Fibroblast of lung (primary cell): ENCODE data around the gene ABCC11.

ENCODE experiments used
- EZH2 ChIP-seq: IDR thresholded peaks from 2 replicates; pipeline ENCODE4 v1.5.1; 2012; ENCODE audit warnings: low read length, control low read depth, mild to moderate bottlenecking; ENCODE audit errors: missing control alignments
- TF ChIP-seq, protein P1 (sequence below), 2 donors: IDR thresholded peaks in 1 of 2; conservative IDR thresholded peaks in 1 of 2; 1 replicate in 1 of 2; 2 replicates in 1 of 2; pipeline ENCODE4 v1.5.1; 2011 to 2012; ENCODE audit warnings: low read length in 2 of 2, control low read depth in 1 of 2, inconsistent platforms in 1 of 2, low read depth in 1 of 2, mild to moderate bottlenecking in 1 of 2

- TF ChIP-seq, protein P1, sequence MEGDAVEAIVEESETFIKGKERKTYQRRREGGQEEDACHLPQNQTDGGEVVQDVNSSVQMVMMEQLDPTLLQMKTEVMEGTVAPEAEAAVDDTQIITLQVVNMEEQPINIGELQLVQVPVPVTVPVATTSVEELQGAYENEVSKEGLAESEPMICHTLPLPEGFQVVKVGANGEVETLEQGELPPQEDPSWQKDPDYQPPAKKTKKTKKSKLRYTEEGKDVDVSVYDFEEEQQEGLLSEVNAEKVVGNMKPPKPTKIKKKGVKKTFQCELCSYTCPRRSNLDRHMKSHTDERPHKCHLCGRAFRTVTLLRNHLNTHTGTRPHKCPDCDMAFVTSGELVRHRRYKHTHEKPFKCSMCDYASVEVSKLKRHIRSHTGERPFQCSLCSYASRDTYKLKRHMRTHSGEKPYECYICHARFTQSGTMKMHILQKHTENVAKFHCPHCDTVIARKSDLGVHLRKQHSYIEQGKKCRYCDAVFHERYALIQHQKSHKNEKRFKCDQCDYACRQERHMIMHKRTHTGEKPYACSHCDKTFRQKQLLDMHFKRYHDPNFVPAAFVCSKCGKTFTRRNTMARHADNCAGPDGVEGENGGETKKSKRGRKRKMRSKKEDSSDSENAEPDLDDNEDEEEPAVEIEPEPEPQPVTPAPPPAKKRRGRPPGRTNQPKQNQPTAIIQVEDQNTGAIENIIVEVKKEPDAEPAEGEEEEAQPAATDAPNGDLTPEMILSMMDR (conservative IDR thresholded peaks at IDR 0.05 in 1 of 2, IDR thresholded peaks at IDR 0.05 in 1 of 2; ENCODE audit: low read depth in 1 of 2, low read length in 2 of 2) = no peak
- no peak for TF ChIP-seq EZH2
Measured at GRCh38 chr16:48172682-48173081, 74.7 kb downstream of the ABCC11 start.
